Upper lobe of left lung (tissue), 4 donors: Measurements from ENCODE around the gene SYNE3.

ENCODE experiments used
- POLR2AphosphoS5 ChIP-seq, 2 donors: sonication (generic); formaldehyde crosslinking; IDR thresholded peaks; one replicate each; pipeline ENCODE4 v1.5.1; 2017; ENCODE audit warnings: antibody characterized with exemption in 2 of 2
- TF ChIP-seq, protein P1 (sequence below), 6 experiments: fragments of 450-650 bp in 4 of 6; fragments of 200-600 bp in 2 of 6; sonication (generic) in 2 of 6; IDR thresholded peaks; one replicate each; pipeline ENCODE4 v1.5.1; 2016 to 2019; ENCODE audit warnings: antibody characterized with exemption in 6 of 6

DNA sequence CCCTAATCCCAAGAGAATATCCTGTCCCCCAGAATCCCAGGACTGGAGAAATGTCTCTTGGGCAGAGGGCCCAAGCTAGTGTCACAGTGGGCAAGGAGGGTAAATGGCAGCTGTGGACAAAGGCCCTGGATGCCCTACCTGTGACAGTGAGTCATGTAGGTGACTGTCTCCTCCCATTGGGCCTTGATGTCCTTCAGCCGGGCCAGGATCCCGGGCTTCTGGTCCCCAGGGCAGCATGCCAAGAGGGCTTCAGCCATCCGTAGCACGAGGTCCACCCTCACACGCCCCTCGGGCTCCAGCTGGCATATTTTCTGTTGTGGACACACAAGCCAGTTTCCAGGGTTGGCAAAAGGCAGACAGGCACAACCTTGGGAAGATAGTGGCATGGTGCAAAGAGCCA is 48.8 kb downstream of the SYNE3 start:
- TF ChIP-seq, protein P1, sequence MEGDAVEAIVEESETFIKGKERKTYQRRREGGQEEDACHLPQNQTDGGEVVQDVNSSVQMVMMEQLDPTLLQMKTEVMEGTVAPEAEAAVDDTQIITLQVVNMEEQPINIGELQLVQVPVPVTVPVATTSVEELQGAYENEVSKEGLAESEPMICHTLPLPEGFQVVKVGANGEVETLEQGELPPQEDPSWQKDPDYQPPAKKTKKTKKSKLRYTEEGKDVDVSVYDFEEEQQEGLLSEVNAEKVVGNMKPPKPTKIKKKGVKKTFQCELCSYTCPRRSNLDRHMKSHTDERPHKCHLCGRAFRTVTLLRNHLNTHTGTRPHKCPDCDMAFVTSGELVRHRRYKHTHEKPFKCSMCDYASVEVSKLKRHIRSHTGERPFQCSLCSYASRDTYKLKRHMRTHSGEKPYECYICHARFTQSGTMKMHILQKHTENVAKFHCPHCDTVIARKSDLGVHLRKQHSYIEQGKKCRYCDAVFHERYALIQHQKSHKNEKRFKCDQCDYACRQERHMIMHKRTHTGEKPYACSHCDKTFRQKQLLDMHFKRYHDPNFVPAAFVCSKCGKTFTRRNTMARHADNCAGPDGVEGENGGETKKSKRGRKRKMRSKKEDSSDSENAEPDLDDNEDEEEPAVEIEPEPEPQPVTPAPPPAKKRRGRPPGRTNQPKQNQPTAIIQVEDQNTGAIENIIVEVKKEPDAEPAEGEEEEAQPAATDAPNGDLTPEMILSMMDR (IDR thresholded peaks at IDR 0.05) = no peak
- TF ChIP-seq POLR2AphosphoS5 (IDR thresholded peaks at IDR 0.05) = no peak
